Endothelial cell of umbilical vein (primary cell): Measurements from ENCODE around the gene PALMD. TPM values are rescaled to one million over a fixed set of nuclear protein-coding genes. Genes with fewer than 3 reads are reported as not detected.

Experiments
- BruUV-seq: library from RNA; stranded (reverse); fragments of 400-500 nt; replicated peaks from 2 replicates; lab custom pipeline; 2021; lab: Mats Ljungman, UMichigan
- CTCF ChIA-PET: fragments of 300-600, 350-600 bp; sonication (Branson Sonifier 250); formaldehyde crosslinking; loops from one replicate; lab custom pipeline; 2021; ENCODE audit warnings: antibody characterized with exemption, inconsistent platforms; lab: Charles Lee
- POLR2A ChIA-PET: fragments of 300-600, 350-600 bp; sonication (Branson Sonifier 250); formaldehyde crosslinking; loops from one replicate; lab custom pipeline; 2021; ENCODE audit warnings: antibody characterized with exemption, inconsistent platforms; lab: Charles Lee
- DNase-seq: peaks from one replicate; pipeline ENCODE4 v3.0.0-alpha.2; 2011; ENCODE audit warnings: low read depth, low spot score
- FAIRE-seq: peaks from 2 replicates; lab custom pipeline; 2011; peaks lifted over from hg19 to GRCh38; lab: Jason Lieb, UNC
- H2AFZ ChIP-seq: 2 replicates; pipeline ENCODE4 v1.6.0; 2012; ENCODE audit warnings: low read depth, low read length, control low read depth, inconsistent platforms
- H3K27ac ChIP-seq: 2 replicates; pipeline ENCODE4 v1.5.1; 2011; ENCODE audit warnings: low read depth, mild to moderate bottlenecking, control low read depth, low read length, moderate library complexity; ENCODE audit not compliant: insufficient read depth
- H3K27me3 ChIP-seq, 2 experiments: 2 replicates each; pipeline versions ENCODE4 v1.6.0 to v1.6.1; 2011; ENCODE audit warnings: low read length in 2 of 2, mixed read lengths in 1 of 2; ENCODE audit not compliant: control insufficient read depth in 2 of 2, insufficient read depth in 2 of 2
- H3K36me3 ChIP-seq, 2 experiments: 2 replicates in 1 of 2; 3 replicates in 1 of 2; pipeline ENCODE4 v1.5.1; 2011; ENCODE audit warnings: low read length in 2 of 2, mild to moderate bottlenecking in 1 of 2, moderate library complexity in 1 of 2; ENCODE audit not compliant: control insufficient read depth in 2 of 2, insufficient read depth in 2 of 2; ENCODE audit errors: extremely low read depth in 1 of 2
- H3K4me1 ChIP-seq: 3 replicates; pipeline ENCODE4 v1.5.1; 2011; ENCODE audit warnings: mild to moderate bottlenecking, low read length; ENCODE audit not compliant: control insufficient read depth, insufficient read depth; ENCODE audit errors: extremely low read depth
- H3K4me2 ChIP-seq: 2 replicates; pipeline ENCODE4 v1.6.1; 2011; ENCODE audit warnings: low read length, control low read depth, mixed read lengths; ENCODE audit not compliant: insufficient read depth
- H3K4me3 ChIP-seq, 3 experiments: fragments of 200-600 bp in 1 of 3; sonication (generic), shearing (Covaris generic) in 1 of 3; replicated peaks in 1 of 3; 2 replicates each; pipeline ENCODE4 v1.5.1; 2011 to 2016; ENCODE audit warnings: control low read depth in 3 of 3, low read length in 3 of 3, mild to moderate bottlenecking in 2 of 3, inconsistent platforms in 1 of 3, low read depth in 1 of 3, moderate library complexity in 1 of 3; ENCODE audit not compliant: insufficient read depth in 1 of 3
- H3K79me2 ChIP-seq: 2 replicates; pipeline ENCODE4 v1.6.0; 2012; ENCODE audit warnings: low read length, inconsistent platforms; ENCODE audit not compliant: control insufficient read depth, insufficient read depth
- H3K9ac ChIP-seq: replicated peaks from 2 replicates; pipeline ENCODE3; 2011; ENCODE audit warnings: low read length, control low read depth; ENCODE audit not compliant: insufficient read depth; ENCODE audit errors: extremely low read depth
- H3K9me1 ChIP-seq: replicated peaks from 3 replicates; pipeline ENCODE4 v1.6.0; 2011; ENCODE audit warnings: mild to moderate bottlenecking, low read length; ENCODE audit not compliant: control insufficient read depth, insufficient read depth; ENCODE audit errors: extremely low read depth
- H3K9me3 ChIP-seq: replicated peaks from 2 replicates; pipeline ENCODE4 v1.5.1; 2012; ENCODE audit warnings: low read length, inconsistent platforms; ENCODE audit not compliant: control insufficient read depth, insufficient read depth
- H4K20me1 ChIP-seq: replicated peaks from 2 replicates; pipeline ENCODE3; 2011; ENCODE audit warnings: mild to moderate bottlenecking, low read length; ENCODE audit not compliant: control insufficient read depth, insufficient read depth; ENCODE audit errors: extremely low read depth
- EZH2 ChIP-seq: IDR thresholded peaks from 2 replicates; pipeline ENCODE4 v1.6.1; 2012; ENCODE audit warnings: borderline replicate concordance, low read depth, mild to moderate bottlenecking, moderate library complexity, low read length, inconsistent platforms; ENCODE audit not compliant: severe bottlenecking
- FOS ChIP-seq: IDR thresholded peaks from 2 replicates; pipeline ENCODE4 v1.6.1; 2011; ENCODE audit warnings: mild to moderate bottlenecking, low read length, moderate library complexity, borderline replicate concordance; ENCODE audit not compliant: insufficient read depth
- GATA2 ChIP-seq: IDR thresholded peaks from 2 replicates; pipeline ENCODE4 v1.7.0; 2011; ENCODE audit warnings: low read depth, mild to moderate bottlenecking, moderate library complexity, mixed read lengths, low read length; ENCODE audit not compliant: insufficient read length, insufficient read depth
- JUN ChIP-seq: IDR thresholded peaks from 2 replicates; pipeline ENCODE4 v1.6.1; 2011; ENCODE audit warnings: borderline replicate concordance, low read depth; ENCODE audit not compliant: insufficient read length, insufficient read depth
- MYC ChIP-seq: IDR thresholded peaks from one replicate; pipeline ENCODE4 v1.6.1; 2011; ENCODE audit warnings: mild to moderate bottlenecking, low read depth, low read length
- POLR2A ChIP-seq: IDR thresholded peaks from 2 replicates; pipeline ENCODE4 v1.6.1; 2012; ENCODE audit warnings: low read depth, mild to moderate bottlenecking, control low read depth, low read length
- POLR2AphosphoS5 ChIP-seq: IDR thresholded peaks from 2 replicates; pipeline ENCODE4 v1.6.1; 2012; ENCODE audit warnings: low read depth, mild to moderate bottlenecking, control low read depth, low read length, moderate library complexity; ENCODE audit not compliant: insufficient read depth
- dilution Hi-C: fragments of 300-500 bp; cut with MboI; formaldehyde crosslinking; loops from one replicate; pipeline ENCODE4 v1.15.0; 2019; ENCODE audit warnings: low sequenced_read_pairs; ENCODE audit not compliant: extremely low pct_ligation_motif_present
- intact Hi-C: fragments of 100-400 bp; cut with micrococcal nuclease; formaldehyde crosslinking; loops from one replicate; pipeline ENCODE4 v1.10.0; 2022
- polyA plus RNA-seq, 4 experiments: library from polyadenylated mRNA; depleted of rRNA in 3 of 4; stranded (reverse) in 3 of 4; unstranded in 1 of 4; fragments of >200 nt; gene quantifications; 2 replicates each; pipeline versions ENCODE4 v1.2.1 to v1.2.3, GENCODE V29; 2011 to 2012; ENCODE audit warnings: missing spikeins in 1 of 4
- total RNA-seq: library from RNA; stranded (reverse); gene quantifications from 2 replicates; pipeline ENCODE4 v1.2.3, GENCODE V29; 2021
- TF ChIP-seq, protein P1 (sequence below), 2 donors: IDR thresholded peaks; 1 replicate in 1 of 2; 2 replicates in 1 of 2; pipeline ENCODE4 v1.5.1; 2011; ENCODE audit warnings: low read length in 2 of 2, mild to moderate bottlenecking in 2 of 2, moderate library complexity in 2 of 2, control low read depth in 1 of 2, inconsistent platforms in 1 of 2, low read depth in 1 of 2; ENCODE audit not compliant: insufficient read depth in 1 of 2; ENCODE audit errors: extremely low read depth in 1 of 2
- TF ChIP-seq, protein P2 (sequence below): IDR thresholded peaks from 2 replicates; pipeline ENCODE4 v1.6.1; 2011; ENCODE audit not compliant: insufficient read depth, insufficient read length

Gene PALMD
- total and polyA plus RNA-seq, 2 donors (not counting 3 experiments of a cell fraction or from before 2014, with no cell fraction given), result 52.6 to 137 TPM

DNA sequence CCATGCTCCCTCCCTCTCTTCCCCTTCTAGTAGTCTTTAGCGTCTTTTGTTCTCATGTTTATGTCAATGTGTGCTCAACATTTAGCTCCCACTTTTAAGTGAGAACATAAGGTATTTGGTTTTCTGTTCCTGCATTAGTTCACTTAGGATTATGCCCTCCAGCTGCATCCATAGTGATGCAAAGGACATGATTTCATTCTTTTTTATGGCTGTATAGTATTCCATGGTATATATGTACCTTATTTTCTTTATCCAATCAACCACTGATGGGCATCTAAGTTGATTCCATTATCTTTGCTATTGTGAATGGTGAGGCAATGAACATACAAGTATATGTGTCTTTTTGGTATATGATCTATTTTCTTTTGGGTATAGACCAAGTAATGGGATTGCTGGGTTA is 38.3 kb upstream of the PALMD start:
- FAIRE-seq (no peak), DNase-seq (no peak)
- Histone ChIP-seq H3K9me1 (no peaks in the 10 kb centered on the region), H3K4me1 (peaks cover 14% of the 10 kb centered on the region), H3K79me2 (no peaks in the 10 kb centered on the region), H3K9me3 (no peaks in the 10 kb centered on the region), H3K4me2 (no peak overlapping the region), H2AFZ (no peak overlapping the region), H3K9ac (no peak overlapping the region), H3K36me3 (no peaks in the 10 kb centered on the region), H4K20me1 (no peaks in the 10 kb centered on the region), H3K27ac (no peak overlapping the region), H3K27me3 (no peaks in the 10 kb centered on the region), H3K4me3 (no peak overlapping the region)
- intact Hi-C loops, result no loop called here
- ChIA-PET POLR2A (no interaction called here), CTCF (no interaction called here)
- BruUV-seq, result no TSS peak
- dilution Hi-C loops, result no loop called here
- TF ChIP-seq GATA2, result no peak
- no peak for TF ChIP-seq FOS
- TF ChIP-seq JUN, result no peak
- TF ChIP-seq MYC, result no peak
- TF ChIP-seq, protein P1, sequence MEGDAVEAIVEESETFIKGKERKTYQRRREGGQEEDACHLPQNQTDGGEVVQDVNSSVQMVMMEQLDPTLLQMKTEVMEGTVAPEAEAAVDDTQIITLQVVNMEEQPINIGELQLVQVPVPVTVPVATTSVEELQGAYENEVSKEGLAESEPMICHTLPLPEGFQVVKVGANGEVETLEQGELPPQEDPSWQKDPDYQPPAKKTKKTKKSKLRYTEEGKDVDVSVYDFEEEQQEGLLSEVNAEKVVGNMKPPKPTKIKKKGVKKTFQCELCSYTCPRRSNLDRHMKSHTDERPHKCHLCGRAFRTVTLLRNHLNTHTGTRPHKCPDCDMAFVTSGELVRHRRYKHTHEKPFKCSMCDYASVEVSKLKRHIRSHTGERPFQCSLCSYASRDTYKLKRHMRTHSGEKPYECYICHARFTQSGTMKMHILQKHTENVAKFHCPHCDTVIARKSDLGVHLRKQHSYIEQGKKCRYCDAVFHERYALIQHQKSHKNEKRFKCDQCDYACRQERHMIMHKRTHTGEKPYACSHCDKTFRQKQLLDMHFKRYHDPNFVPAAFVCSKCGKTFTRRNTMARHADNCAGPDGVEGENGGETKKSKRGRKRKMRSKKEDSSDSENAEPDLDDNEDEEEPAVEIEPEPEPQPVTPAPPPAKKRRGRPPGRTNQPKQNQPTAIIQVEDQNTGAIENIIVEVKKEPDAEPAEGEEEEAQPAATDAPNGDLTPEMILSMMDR (IDR thresholded peaks at IDR 0.05; ENCODE audit: extremely low read depth in 1 of 2, insufficient read depth in 1 of 2, low read depth in 1 of 2, low read length in 2 of 2), result no peak
- TF ChIP-seq EZH2, result no peak
- TF ChIP-seq, protein P2, sequence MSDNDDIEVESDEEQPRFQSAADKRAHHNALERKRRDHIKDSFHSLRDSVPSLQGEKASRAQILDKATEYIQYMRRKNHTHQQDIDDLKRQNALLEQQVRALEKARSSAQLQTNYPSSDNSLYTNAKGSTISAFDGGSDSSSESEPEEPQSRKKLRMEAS, result no peak
- no peak for TF ChIP-seq POLR2AphosphoS5
- TF ChIP-seq POLR2A, result no peak
